HG03196 (cell line): Measurements from ENCODE around the gene NCBP2.
A peak's percentile ranks its signal among the peaks of the same experiment; 100 is the strongest.

Experiments
- ATAC-seq: cut with Tn5 transposase; IDR thresholded peaks from one replicate; pipeline ENCODE4 v1.9.1; 2021; ENCODE audit not compliant: unreplicated experiment

NCBP2 gene

DNA sequence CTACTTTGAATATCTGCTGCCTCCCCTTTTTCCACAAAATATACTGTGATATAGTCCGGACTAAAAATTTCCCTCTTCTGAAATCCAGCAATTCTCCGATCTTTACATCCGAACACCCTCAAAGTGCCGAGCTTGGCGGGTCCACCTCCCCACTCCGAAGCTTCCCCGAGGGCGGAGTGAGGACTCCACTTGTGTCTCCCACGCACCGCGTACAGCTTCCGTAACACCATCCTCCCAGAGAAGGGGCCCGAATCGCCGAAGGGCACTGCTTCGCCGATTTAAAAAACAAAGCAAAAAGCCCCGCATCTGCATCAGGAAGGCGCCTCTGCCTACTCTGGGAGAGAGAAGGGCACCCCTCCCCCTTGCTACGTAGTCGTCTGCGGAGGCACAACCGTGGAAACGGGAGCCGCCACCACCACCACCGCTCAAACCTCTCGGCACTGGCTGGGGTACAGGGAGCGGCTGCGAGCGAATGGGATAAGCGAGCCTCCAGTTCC, 551 bp downstream of the NCBP2 start:
- peak; percentile 17 for ATAC-seq

DNA sequence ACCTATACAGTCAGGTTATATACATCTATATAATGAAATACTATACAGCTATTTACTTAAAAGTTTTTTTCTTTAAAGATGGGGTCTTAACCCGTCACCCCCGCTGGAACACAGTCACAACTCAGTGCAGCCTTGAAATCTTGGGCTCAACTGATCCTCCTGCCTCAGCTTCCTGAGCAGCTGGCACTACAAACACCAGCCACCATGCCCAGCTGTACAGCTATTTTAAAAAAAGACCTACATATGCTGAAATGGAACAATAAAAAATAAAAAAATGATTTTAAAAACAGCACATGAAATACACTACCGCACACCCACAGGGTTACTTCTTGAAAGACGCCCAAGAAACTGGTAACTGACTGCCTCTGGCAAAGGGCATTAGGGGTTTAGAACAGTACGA, 3.8 kb downstream of the NCBP2 start:
- no peak for ATAC-seq

DNA sequence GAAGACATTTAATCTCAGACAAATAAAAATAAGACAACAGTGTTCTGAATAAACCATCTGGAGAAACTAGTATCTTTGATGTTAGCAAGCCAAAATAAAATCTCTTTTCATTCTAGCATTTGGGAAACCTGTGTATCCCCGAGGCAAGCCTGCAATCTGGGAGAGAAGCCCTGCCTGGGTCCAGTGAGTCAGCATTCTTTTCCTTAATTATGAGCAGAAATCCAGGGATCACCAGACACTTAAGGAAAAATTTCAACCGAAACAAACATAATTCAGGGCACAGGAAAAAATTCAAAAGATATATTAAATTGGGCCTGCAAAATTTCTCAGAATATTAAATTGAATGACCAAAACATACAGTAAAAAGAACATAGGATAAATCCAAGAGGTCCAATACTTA, 4.2 kb downstream of the NCBP2 start:
- ATAC-seq = no peak

DNA sequence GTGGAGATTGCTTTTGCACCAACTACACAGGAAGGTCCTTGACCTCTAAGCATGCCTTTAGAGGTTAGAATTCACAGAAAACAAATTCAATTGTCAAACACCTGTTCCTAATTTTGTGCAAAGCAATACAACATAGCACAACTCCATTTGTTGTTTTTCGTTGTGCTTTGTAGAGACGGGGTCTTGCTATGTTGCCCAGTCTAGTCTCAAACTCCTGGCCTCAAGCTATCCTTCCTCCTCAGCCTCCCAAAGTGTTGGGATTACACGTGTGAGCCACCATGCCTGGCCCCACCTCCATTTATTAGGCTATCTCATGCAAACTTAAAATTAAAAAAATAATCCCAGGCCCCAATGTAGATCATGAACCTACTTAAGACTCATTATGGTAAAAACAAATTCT, 6.0 kb downstream of the NCBP2 start:
- ATAC-seq = no peak

DNA sequence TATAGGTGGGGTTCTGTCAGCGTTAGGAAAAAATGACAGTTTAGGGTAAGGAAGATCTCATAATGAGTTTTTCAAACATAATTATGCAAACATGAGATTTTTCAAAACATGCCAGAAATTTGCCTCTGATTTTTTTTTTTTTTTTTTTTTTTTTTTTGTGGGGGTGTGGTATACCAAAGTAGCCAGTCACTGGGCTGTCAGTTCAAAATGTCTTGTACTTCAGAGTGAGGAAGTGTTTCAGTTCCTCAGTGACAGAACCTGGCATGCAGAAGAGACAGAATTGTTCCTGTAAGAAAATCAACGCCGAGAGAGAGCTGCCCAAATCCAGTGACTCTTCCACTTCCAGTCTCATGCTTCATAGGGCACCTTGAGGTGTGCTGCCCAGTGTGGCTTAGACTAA, 9.7 kb downstream of the NCBP2 start:
- no peak for ATAC-seq

DNA sequence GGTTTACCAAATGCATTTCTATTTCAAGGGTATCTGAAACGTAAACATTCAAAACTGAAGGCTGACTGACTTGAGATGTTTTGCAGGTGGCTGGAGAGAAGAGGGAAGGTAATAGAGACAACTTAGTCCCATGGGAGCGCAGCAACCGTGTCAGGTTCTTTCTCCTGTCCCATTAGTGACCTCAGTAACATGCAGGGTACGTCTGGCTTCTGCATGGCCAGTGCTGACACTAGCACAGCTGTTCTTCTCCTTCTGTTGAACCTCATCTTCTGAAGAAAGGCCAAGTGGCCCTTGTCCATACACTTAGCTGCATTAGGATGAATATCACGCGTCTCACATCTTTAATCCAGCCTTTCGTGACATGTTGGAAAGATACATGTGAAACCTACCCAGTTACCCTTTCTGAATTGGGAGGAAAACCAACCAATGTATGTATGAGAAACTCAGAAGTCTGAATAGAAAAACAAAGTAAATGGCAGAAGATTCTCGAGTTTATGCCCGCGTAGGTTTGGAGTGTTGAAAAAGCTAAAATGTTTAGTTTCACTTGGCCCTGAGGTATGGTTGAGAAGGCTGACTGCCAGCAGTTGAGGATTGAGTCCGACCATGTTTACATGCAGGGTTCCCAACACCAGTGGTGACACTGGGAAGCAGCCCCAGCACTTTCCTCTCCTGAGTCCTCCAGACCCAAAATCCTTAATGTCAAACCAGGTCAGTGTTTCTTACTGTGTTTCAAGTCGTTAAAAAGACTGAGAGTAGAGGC, 10.3 kb downstream of the NCBP2 start:
- ATAC-seq = no peak

DNA sequence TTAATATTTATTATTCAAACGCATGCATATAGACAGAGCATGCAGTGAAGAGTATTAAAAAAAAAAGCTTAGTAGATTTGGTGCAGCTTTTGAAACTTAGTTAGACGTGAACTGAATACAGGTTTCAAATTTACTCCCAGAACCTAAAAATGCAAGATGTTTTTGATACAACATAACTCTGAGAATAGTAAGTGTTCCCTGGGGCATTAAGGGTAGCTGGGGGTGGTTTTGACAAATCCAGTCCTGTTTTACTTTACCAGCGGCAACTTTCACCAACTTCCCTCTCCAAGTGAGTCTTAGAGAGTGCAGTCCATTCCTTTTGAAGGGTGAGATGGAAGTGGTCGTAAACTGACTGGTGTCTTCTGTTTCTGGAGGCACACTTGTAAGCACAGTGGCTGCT, 11.2 kb downstream of the NCBP2 start:
- ATAC-seq = no peak

DNA sequence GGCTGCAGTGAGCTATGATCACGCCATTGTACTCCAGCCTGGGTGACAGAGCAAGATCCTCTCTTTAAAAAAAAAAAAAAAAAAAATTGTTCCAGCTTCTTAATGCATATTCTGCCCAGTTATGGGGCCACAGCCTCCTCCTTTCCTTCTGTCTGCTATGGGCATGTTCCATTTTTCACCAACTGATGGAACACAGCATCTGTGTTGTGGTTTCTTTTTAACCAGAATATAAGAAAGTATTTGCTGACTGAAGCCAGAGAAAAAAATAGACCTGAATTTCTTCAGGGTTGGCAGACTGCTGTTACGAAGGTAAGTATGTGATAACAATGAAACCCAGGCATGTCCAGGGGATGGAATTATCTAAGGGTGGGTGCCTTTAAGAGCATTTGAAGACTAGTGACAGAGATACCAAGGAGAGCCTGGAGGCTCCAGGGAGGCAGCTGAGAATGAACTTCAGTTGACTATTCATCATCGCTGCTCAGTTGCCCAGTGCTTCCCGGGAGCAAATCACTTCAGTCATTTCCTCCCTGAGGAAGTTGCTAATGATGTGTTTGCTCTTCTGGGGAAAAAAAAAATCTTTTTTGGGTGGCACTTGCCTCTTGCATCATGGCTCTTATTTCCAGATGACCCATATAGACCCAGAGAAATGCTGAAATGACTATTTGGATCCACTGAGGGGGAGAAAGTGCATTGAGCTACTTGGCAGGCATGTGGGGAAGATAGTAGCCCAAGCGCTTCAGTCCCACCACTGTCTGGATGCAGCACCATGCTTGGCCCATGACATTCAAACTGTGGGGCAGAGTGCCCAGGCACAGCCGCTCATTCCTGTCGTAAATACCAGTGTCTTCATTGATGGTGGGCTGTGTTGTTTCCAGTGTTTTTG, 14.5 kb downstream of the NCBP2 start:
- no peak for ATAC-seq

DNA sequence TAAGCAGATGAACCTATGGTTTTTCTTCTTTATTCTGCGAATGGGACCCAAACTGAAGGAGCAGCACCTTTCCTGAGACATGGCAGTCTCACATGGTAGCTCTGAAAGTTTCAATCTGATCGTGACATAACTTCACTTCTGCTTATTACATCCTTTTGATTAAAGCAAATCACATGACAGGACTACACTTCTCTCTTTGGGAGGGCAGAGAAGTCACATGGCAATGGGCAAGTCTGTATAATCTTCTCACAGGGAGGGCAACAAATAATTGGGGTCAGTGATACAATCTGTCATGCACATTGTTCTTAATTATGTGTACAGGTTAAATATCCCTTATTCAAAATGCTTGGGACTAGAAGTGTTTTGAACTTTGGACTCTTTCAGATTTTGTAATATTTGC, 21.6 kb downstream of the NCBP2 start:
- ATAC-seq = no peak

DNA sequence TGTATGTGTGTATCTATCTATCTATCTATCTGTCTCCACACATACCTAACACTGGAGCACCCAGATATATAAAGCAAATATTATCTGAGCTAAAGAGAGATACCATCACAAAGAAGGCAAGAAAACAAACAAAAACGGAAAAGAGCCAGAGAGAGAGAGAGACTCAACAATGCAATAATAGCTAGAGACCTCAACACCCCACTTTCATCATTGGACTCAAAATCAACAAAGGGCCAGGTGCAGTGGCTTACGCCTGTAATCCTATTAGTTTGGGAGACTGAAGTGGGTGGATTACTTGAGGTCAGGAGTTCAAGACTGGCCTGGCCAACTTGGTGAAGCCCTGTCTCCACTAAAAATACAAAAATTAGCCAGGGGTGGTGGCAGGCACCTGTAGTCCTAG, 23.4 kb downstream of the NCBP2 start:
- ATAC-seq = no peak

DNA sequence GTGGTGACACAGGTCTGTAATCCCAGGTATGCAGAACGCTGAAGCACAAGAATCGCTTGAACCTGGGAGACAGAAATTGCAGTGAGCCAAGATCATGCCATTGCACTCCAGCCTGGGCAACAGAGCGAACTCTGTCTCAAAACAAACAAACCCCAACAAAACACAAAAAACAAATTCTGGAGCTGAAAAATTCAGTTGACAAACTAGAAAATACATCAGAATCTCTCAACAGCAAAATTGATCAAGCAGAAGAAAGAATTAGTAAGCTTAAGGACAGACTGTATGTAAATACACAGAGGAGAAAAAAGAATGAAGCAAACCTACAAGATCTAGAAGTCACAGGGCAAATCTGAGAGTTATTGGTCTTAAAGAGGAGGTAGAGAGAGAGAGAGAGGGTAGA, 25.3 kb downstream of the NCBP2 start:
- ATAC-seq = no peak

DNA sequence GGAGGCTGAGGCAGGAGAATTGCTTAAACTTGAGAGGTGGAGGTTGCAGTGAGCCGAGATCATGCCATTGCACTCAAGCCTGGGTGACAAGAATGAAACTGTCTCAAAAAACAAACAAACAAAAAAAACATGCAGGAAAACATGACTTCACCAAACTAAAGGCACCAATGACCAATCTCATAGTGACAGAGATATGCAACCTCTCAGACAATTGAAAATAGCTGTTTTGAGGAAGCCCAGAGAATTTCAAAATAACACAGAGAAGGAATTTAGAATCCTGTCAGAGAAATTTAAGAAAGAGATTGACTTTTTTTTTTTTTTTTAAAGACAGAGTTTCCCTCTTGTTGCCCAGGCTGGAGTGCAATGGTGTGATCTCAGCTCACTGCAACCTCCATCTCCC, 26.1 kb downstream of the NCBP2 start:
- ATAC-seq = no peak

DNA sequence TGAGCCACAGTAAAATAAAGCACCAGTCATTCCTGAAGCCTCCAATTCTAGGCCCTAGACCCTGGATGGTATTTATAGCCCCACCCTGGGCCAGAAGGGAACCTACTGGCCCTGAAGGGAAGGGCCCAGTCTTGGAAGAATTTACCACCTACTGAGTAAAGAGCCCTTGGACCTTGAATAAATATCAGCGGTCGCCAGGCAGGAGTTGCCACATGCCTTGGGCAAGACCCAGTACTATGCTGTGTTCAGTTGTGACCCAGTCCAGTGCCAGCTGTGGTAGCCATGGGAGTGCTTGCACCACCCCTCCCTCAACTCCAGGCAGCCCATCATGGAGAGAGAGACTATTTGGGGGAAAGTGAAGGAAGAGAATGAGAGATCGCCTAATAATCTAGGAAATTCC, 27.0 kb downstream of the NCBP2 start:
- ATAC-seq = no peak

DNA sequence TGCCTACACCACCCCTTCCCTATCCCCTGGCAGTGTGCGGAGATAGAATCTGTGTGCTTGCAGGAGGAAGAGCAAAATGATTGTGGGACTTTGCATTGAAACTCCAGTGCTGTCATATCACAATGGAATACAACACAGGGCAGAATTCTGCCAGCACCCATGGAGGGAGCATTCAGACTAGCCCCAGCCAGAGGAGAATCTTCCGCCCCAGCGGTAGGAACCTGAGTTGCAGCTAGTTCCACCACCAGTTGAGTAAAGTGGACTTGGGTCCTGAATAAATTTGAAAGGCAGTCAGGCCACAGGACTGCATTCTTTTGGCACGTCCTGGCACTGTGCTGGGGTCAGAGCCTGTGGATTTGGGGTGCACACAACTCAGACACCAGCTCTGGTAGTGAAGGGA, 27.5 kb downstream of the NCBP2 start:
- ATAC-seq = no peak

DNA sequence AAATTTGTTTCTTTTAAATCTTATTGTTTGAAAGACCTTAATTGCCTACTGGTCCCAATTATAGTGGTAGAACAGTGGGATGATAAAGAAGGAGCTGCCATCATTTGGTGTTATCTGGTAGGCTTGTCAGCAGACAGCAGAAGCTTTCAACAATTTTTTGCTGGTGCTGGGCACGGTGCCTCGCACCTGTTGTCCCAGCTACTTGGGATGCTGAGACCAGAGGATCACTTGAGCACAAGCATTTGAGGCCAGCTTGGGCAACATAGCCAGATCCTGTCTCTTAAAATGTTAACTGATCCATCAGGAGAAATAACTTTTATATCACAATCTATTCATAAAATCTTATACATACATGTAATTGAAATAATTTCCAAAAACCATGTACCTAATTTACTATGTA, 38.6 kb downstream of the NCBP2 start:
- ATAC-seq = no peak

DNA sequence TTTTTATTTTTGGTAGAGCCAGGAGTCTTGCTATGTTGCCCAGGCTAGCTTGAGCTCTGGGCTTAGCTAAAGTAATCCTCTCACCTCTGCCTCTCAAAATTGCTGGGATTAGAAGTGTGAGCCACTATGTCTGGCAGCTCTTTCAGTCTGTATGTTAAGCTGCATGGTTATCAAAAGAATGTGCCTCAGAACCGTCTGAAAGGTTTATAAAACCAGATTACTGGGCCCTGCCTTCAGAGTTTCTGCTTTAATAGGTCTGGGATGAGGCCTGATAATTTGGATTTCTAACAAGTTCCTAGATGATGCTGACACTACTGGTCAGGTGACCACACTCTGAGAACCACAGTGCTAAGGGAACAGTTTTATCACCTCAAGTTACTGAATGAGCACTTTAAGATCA, 40.0 kb downstream of the NCBP2 start:
- ATAC-seq = no peak

DNA sequence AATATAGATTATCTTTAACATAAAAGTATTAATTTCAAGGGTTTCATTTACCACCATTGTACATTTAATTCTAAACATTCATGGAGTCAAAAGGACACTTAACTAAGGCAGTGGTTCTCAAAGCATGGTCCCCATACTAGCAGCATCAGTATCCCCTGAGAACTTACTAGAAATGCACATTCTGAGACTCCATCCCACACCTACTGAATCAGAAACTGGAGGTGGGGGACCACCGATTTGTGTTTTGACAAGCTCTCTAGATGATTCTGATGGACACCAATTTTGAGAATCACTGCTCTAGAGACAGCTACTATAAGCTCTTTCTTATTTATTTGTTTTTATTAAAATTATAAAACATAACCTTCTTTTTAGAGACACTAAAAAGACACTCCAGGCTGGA, 40.6 kb downstream of the NCBP2 start:
- ATAC-seq = no peak

DNA sequence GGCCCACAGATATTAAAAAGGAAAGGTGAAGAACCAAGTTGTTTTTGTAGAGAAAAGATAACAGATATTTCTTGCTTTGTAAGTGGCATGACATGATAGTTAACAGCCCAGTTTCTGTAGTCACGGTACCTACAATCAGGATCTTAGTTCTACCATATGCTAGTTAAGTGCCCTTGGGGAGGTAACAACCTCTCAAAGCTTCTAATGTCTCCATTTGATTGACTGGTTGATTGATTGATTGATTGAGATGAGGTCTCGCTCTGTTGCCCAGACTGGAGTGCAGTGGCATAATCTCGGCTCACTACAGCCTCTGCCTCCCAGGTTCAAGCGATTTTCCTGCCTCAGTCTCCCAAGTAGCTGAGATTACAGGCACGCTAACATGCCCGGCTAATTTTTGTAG, 46.1 kb downstream of the NCBP2 start:
- no peak for ATAC-seq

DNA sequence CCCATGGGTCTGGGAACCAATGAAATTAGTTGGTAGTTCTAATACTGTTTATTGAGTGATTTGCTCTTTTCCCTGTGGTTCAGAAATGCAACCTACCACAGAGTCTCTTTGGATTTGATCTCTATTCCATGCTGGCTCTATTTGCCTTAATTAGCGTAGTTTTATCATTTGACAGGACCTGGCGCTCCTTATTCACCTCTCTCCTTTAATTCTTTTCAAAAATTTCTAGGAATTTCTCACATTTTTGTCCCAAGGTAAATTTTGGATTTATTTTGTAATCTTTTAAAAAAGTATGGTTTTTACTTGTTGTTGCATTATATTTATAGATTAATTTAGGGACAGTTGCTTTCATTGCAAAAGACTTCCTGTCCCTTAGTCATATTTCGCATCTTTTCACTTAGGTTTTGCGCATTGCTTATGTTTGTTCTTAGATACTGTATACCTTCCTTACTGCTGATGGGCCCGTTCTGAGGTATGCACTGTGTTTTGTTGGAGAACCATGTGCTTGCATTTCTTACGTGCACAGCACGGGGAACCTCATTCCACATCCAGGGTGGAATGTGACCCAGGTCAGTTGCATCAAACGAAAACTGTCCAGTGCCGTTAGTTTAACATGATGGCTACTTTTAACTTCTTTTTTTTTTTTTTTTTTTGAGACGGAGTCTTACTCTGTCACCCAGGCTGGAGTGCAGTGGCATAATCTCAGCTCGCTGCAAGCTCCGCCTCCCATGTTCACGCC, 47.6 kb downstream of the NCBP2 start:
- ATAC-seq = no peak

DNA sequence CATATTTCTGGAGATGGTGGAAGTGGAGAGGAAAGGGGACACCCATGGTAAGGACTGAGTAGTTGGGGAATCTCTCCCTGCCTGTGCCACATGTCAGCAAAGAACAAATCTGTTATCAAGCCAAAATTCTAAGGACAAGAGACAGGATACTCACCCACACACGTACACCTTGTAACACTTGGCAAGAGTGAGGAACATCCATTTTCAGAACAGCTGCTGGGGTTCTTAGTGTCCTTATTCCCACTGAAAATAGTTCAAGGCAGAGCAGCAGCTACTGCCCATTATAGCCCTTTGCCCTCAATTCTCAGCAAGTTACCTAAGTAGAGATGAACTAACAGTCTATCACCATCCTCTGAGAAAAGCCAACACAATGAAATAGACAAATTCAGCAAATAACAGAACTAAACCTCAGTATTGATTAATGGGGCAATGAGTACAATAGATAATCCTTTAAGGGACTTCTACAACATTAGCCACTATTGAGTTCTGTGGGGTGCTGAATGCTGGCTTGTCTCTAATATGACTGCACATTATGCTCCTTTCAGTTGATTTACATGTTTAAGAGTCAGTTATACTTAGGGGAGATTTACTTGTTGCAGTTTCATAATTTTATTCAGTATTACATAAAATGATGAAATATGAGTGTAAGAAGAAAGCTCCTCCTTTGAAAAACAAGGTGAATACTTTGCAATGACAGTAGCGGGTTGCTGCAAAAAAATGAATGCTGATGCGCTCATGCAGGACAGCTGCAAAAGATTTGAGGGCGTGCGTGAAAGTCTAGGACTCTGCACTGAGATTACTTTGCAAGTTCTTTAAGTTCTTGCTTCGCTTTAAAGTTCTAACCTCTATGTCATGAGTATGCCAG, 52.3 kb downstream of the NCBP2 start:
- no peak for ATAC-seq

DNA sequence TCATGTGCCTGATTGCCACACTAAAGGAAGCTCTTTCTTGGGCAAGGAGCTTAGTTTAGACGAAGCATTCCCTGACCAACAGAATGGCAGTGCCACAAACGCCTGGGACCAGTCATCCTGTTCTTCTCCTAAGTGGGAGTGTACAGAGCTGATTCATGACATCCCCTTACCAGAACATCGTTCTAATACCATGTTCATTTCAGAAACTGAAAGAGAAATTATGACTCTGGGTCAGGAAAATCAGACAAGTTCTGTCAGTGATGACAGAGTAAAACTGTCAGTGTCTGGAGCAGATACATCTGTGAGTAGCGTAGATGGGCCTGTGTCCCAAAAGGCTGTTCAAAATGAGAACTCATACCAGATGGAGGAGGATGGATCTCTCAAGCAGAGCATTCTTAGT, 56.2 kb downstream of the NCBP2 start:
- no peak for ATAC-seq
